Heart left ventricle (tissue), 16 donors: ENCODE results near the gene METTL17. TPM values are rescaled to one million over a fixed set of nuclear protein-coding genes. Genes with fewer than 3 reads are reported as not detected.
A peak's percentile ranks its signal among the peaks of the same experiment; 100 is the strongest.

Source experiments
- ATAC-seq, 4 donors: fragments of 200-7000 bp; cut with Tn5 transposase; one replicate each; pipeline ENCODE4 v1.9.1; 2020 to 2022; ENCODE audit warnings: moderate library complexity in 4 of 4, mild to moderate bottlenecking in 3 of 4, moderate number of reproducible peaks in 1 of 4
- DNase-seq, 5 donors: peaks; one replicate each; pipeline ENCODE4 v3.0.0-alpha.2; 2020
- H3K27ac ChIP-seq, 12 donors: fragments of 200-600 bp; sonication (generic) in 4 of 12; one replicate each; pipeline versions ENCODE4 v1.5.0 to v1.8.0; 2016 to 2022; ENCODE audit warnings: mild to moderate bottlenecking in 2 of 12
- H3K27me3 ChIP-seq, 9 donors: fragments of 200-600 bp; sonication (generic) in 2 of 9; one replicate each; pipeline versions ENCODE4 v1.5.1 to v1.8.0; 2016 to 2022; ENCODE audit warnings: mild to moderate bottlenecking in 3 of 9
- H3K36me3 ChIP-seq, 9 donors: fragments of 200-600 bp; sonication (generic) in 2 of 9; one replicate each; pipeline versions ENCODE4 v1.5.0 to v1.8.0; 2018 to 2022; ENCODE audit warnings: mild to moderate bottlenecking in 2 of 9
- H3K4me1 ChIP-seq, 12 donors: fragments of 200-600 bp; sonication (generic) in 4 of 12; one replicate each; pipeline versions ENCODE4 v1.5.0 to v1.8.0; 2016 to 2022; ENCODE audit warnings: mild to moderate bottlenecking in 3 of 12
- H3K4me3 ChIP-seq, 12 donors: fragments of 200-600 bp; sonication (generic) in 4 of 12; one replicate each; pipeline versions ENCODE4 v1.5.0 to v1.8.0; 2017 to 2022; ENCODE audit warnings: mild to moderate bottlenecking in 9 of 12, moderate library complexity in 4 of 12
- H3K9me3 ChIP-seq, 12 donors: fragments of 200-600 bp; sonication (generic) in 4 of 12; one replicate each; pipeline versions ENCODE4 v1.5.0 to v1.8.0; 2016 to 2022; ENCODE audit warnings: mild to moderate bottlenecking in 1 of 12
- CTCF ChIP-seq, 12 donors: fragments of 200-600 bp; sonication (generic) in 4 of 12; IDR thresholded peaks; one replicate each; pipeline versions ENCODE4 v1.5.0 to v1.8.0; 2018 to 2022; ENCODE audit warnings: antibody characterized with exemption in 12 of 12, mild to moderate bottlenecking in 5 of 12
- POLR2A ChIP-seq, 2 donors: fragments of 450-650 bp; IDR thresholded peaks; one replicate each; pipeline ENCODE4 v1.6.1; 2017; ENCODE audit warnings: antibody characterized with exemption in 2 of 2, mild to moderate bottlenecking in 2 of 2, moderate library complexity in 2 of 2
- WGBS, 4 donors: extraction: QIAGEN DNeasy Blood & Tissue Kit in 2 of 4; methylation state at CpG; one replicate each; pipeline versions ENCODE4 v1.1.5 to v1.1.7; 2013 to 2018; 5-methylcytosine and 5-hydroxymethylcytosine counted together
- intact Hi-C, 10 donors: fragments of 100-400 bp; cut with DNase I; formaldehyde crosslinking; loops; one replicate each; pipeline versions ENCODE4 v1.11.1 to v1.14.2; 2022
- polyA plus RNA-seq, 2 donors: library from polyadenylated mRNA; stranded (reverse); fragments of 200-250 nt; gene quantifications; one replicate each; pipeline ENCODE4 v1.2.3, GENCODE V29; 2013
- total RNA-seq, 9 donors: library from RNA; depleted of rRNA in 2 of 9; stranded (reverse); fragments of >200 nt in 2 of 9; fragmentation: NEBNext Ultra II Directional in 3 of 9; extraction: Animal tissue kit (Norgen Biotek cat#: 25700) in 3 of 9; gene quantifications; one replicate each; pipeline versions ENCODE4 v1.1.0 to v1.2.4, GENCODE V29; 2016 to 2023
- donor health status: ischemic (EF 13 %, LVEDD 7.1; RV severe dilation, severe dysfunction).
- donor health status: healthy with polysubstance abuse.
- donor health status: DM: no; HTN: yes; CAD: no.
- donor health status: DM: no; HTN: no; CAD: no.
- donor health status: ischemic (EF 25% LVEDD 6.9; RV normal size, moderate dysfunction).
- donor health status: ischemic (EF 25% LVEDD 5.7; RV mildly dilated, moderate dysfunction).
- donor health status: healthy.
- donor health status: DM: yes; HTN: yes; CAD: no.
- donor health status: ischemic (EF 35%, LVEDD 5.7; RV mildly dilated, moderate dysfunction).
- donor health status: nonischemic (EF 11% LVEDD 7.7; RV severe dilation, severe dysfunction).
- donor health status: DM: yes; HTN: yes; CAD: no.
- donor health status: PGD.
- donor health status: ischemic (EF 29% LVEDD 5.4; RV normal size, mild dysfunction).
- donor health status: nonischemic (EF 23%, LVEDD 6.1; RV moderate dilation, normal function).

Gene METTL17
- total and polyA plus RNA-seq, 11 donors: 31.3 to 59.5 (median 44.7) TPM

- DNase-seq (peak in 1 of 5 donors; percentile 41), ATAC-seq (peak in 2 of 4 donors; percentile 21)
- Histone ChIP-seq H3K36me3 (peaks cover 0 to 40% (median 32%) of the 10 kb centered on the region in 9 donors), H3K27me3 (peaks cover 0 to 7% (median 0%) of the 10 kb centered on the region in 9 donors), H3K4me1 (peaks cover 0 to 54% (median 30%) of the 10 kb centered on the region in 12 donors), H3K27ac (peak overlapping the region; percentile 82 to 100 (median 98)), H3K4me3 (peak overlapping the region; percentile 66 to 98 (median 88)), H3K9me3 (no peaks in the 10 kb centered on the region)
- 11 to 19% (median 12%) methylated on average over 15 to 17 of the region's 17 CpGs for WGBS, 4 donors
- intact Hi-C loops: loop anchor here in 2 of 10 donors (1.0 to 5.0 kb wide), 2 partner anchors 15 to 68 kb away; no protein-coding TSS in a partner anchor
- TF ChIP-seq POLR2A (IDR thresholded peaks at IDR 0.05): no peak
- TF ChIP-seq CTCF (IDR thresholded peaks at IDR 0.05): no peak
Observed at GRCh38 chr14:21023817-21024584, 34.2 kb downstream of the METTL17 start.

GRCh38 chr14:21024585-21025370 lies 35.0 kb downstream of the METTL17 start, which contains the start of gene NDRG2:
Gene NDRG2, minus strand, starts transcription at chr14:21025061. Its CDS starts 1,746 bp downstream, at chr14:21023315.
- peaks cover 0 to 49% (median 30%) of the 10 kb centered on the region in 12 donors for H3K4me1 ChIP-seq
- whole genome bisulfite sequencing, 4 donors: 0 to 1% (median 1%) methylated on average over 28 to 72 of the region's 72 CpGs
- H3K9me3 ChIP-seq: no peaks in the 10 kb centered on the region
- peak within 1 kb of the TSS; percentile 66 to 98 (median 88) for H3K4me3 ChIP-seq
- TF ChIP-seq CTCF (IDR thresholded peaks at IDR 0.05) (no peak), POLR2A (IDR thresholded peaks at IDR 0.05) (peak in 1 of 2 donors; percentile 74)
- ATAC-seq: peak; percentile 70 to 90 (median 84)
- H3K36me3 ChIP-seq: peaks cover 0 to 32% (median 24%) of the 10 kb centered on the region in 9 donors
- intact Hi-C loops: loop anchor here in 3 of 10 donors (1.0 to 5.0 kb wide), 2 partner anchors 15 to 68 kb away; no protein-coding TSS in a partner anchor
- DNase-seq: peak; percentile 88 to 93 (median 90)
- peak within 1 kb of the TSS; percentile 82 to 100 (median 98) for H3K27ac ChIP-seq
- H3K27me3 ChIP-seq: peaks cover 0 to 7% (median 0%) of the 10 kb centered on the region in 9 donors

GRCh38 chr14:21025371-21026273 lies 35.8 kb downstream of the METTL17 start:
- peaks cover 0 to 7% (median 0%) of the 10 kb centered on the region in 9 donors for H3K27me3 ChIP-seq
- peak overlapping the region; percentile 66 to 98 (median 88) for H3K4me3 ChIP-seq
- intact Hi-C loops: loop anchor here in 2 of 10 donors (1.0 kb wide), 1 partner anchor 14 kb away; no protein-coding TSS in a partner anchor
- H3K4me1 ChIP-seq: peaks cover 0 to 49% (median 30%) of the 10 kb centered on the region in 12 donors
- peak; percentile 88 to 94 (median 92) for DNase-seq
- peak; percentile 63 to 73 (median 68) for ATAC-seq
- peak overlapping the region; percentile 82 to 100 (median 98) for H3K27ac ChIP-seq
- H3K36me3 ChIP-seq: peaks cover 0 to 23% (median 16%) of the 10 kb centered on the region in 9 donors
- no peak for TF ChIP-seq CTCF (IDR thresholded peaks at IDR 0.05)
- no peak for TF ChIP-seq POLR2A (IDR thresholded peaks at IDR 0.05)
- WGBS, 4 donors: 2 to 12% (median 4%) methylated on average over 35 to 58 of the region's 58 CpGs
- no peaks in the 10 kb centered on the region for H3K9me3 ChIP-seq
